Hepatocyte (in vitro differentiated cells): ENCODE results near the gene GPD2.

Experiments
- EZH2 ChIP-seq: fragments of 200-600 bp; sonication (generic); IDR thresholded peaks from 2 replicates; pipeline ENCODE4 v1.6.1; 2016; ENCODE audit warnings: antibody characterized with exemption, mild to moderate bottlenecking, borderline replicate concordance
- EZH2phosphoT487 ChIP-seq: fragments of 200-600 bp; sonication (generic); IDR thresholded peaks from one replicate; pipeline ENCODE4 v1.6.1; 2018; ENCODE audit warnings: antibody characterized with exemption, mild to moderate bottlenecking, low read depth, moderate library complexity; ENCODE audit not compliant: unreplicated experiment, severe bottlenecking
- TF ChIP-seq, protein P1 (sequence below): fragments of 200-600 bp; sonication (generic); IDR thresholded peaks from 2 replicates; pipeline ENCODE4 v1.5.1; 2016; ENCODE audit warnings: antibody characterized with exemption, mild to moderate bottlenecking; ENCODE audit not compliant: poor library complexity

DNA sequence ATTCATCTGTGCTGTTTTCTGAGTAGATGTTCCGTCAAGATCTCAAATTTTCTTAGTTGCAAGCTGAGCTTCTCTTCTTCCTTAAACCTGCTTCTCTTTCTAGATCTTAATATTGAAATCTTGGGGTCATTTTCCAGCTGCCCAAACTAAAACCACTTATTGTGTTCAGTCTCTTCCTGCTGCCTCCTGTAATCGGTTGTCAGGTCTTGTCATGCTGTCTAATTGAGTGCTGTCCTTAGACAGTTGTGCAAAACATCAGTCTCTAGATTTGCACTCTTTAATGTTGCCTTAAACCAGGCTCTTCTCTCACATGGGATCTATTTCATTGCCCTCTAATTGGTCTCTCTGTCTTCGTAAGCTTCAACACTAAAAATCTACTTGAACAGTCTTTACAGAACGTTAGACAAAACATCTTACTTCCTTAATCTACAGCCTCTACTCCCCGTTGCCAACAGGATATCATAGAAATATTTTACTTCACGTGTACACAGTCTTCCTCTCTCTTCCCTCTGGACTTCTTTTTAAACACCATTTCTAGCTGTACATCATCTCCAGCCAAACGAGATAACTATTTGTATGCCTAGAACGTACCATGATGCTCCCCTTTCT is 34.9 kb downstream of the GPD2 start:
- TF ChIP-seq, protein P1, sequence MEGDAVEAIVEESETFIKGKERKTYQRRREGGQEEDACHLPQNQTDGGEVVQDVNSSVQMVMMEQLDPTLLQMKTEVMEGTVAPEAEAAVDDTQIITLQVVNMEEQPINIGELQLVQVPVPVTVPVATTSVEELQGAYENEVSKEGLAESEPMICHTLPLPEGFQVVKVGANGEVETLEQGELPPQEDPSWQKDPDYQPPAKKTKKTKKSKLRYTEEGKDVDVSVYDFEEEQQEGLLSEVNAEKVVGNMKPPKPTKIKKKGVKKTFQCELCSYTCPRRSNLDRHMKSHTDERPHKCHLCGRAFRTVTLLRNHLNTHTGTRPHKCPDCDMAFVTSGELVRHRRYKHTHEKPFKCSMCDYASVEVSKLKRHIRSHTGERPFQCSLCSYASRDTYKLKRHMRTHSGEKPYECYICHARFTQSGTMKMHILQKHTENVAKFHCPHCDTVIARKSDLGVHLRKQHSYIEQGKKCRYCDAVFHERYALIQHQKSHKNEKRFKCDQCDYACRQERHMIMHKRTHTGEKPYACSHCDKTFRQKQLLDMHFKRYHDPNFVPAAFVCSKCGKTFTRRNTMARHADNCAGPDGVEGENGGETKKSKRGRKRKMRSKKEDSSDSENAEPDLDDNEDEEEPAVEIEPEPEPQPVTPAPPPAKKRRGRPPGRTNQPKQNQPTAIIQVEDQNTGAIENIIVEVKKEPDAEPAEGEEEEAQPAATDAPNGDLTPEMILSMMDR, result no peak
- TF ChIP-seq EZH2, result no peak
- no peak for TF ChIP-seq EZH2phosphoT487
